ENCODE results near the gene ZNF576.
"Not testable (repeated sequence)": the region's sequence is repeated elsewhere in the genome, so short reads cannot be mapped to it uniquely, and the experiment has no call there.

ZNF576 gene

GRCh38 chr19:43578787-43579186 lies 17.6 kb upstream of the ZNF576 start:
- Mint-ChIP-seq H3K9me3 (no peaks in the 10 kb centered on the region), H3K4me3 (peak overlapping the region; percentile 89), H3K36me3 (ENCODE audit: low read depth) (no peaks in the 10 kb centered on the region), H3K27me3 (ENCODE audit: low read depth, poor library complexity) (no peaks in the 10 kb centered on the region), H3K27ac (peak overlapping the region; percentile 62), H3K4me1 (peaks cover 70% of the 10 kb centered on the region)
- no peak for TF ChIP-seq CTCF (IDR thresholded peaks at IDR 0.05)
- DNase-seq: no peak

GRCh38 chr19:43581467-43581866 lies 14.9 kb upstream of the ZNF576 start:
- Mint-ChIP-seq H3K9me3 (no peaks in the 10 kb centered on the region), H3K27ac (no peak overlapping the region)

GRCh38 chr19:43582495-43582894 lies 13.9 kb upstream of the ZNF576 start:
- Mint-ChIP-seq H3K36me3 (ENCODE audit: low read depth) (peaks cover 29% of the 10 kb centered on the region), H3K4me1 (peaks cover 42% of the 10 kb centered on the region), H3K4me3 (no peak overlapping the region), H3K27ac (no peak overlapping the region), H3K27me3 (ENCODE audit: low read depth, poor library complexity) (peaks cover 3% of the 10 kb centered on the region), H3K9me3 (no peaks in the 10 kb centered on the region)
- no peak for TF ChIP-seq CTCF (IDR thresholded peaks at IDR 0.05)
- DNase-seq: no peak

More at GRCh38 chr19:43581467-43581866, 14.9 kb upstream of the ZNF576 start:
- Mint-ChIP-seq H3K36me3 (ENCODE audit: low read depth) (peaks cover 22% of the 10 kb centered on the region), H3K27me3 (ENCODE audit: low read depth, poor library complexity) (peaks cover 3% of the 10 kb centered on the region), H3K4me3 (peak overlapping the region; percentile 89), H3K4me1 (peaks cover 51% of the 10 kb centered on the region)
- DNase-seq: no peak
- TF ChIP-seq CTCF (IDR thresholded peaks at IDR 0.05): no peak

- Mint-ChIP-seq H3K27ac (peak overlapping the region; percentile 77), H3K9me3 (no peaks in the 10 kb centered on the region), H3K4me1 (peaks cover 32% of the 10 kb centered on the region), H3K36me3 (ENCODE audit: low read depth) (peaks cover 38% of the 10 kb centered on the region), H3K4me3 (no peak overlapping the region), H3K27me3 (ENCODE audit: low read depth, poor library complexity) (peaks cover 3% of the 10 kb centered on the region)
- no peak for DNase-seq
- TF ChIP-seq CTCF (IDR thresholded peaks at IDR 0.05): no peak
Observed at GRCh38 chr19:43584484-43584883, 11.9 kb upstream of the ZNF576 start.

GRCh38 chr19:43586346-43586745 lies 10.0 kb upstream of the ZNF576 start:
- peaks cover 51% of the 10 kb centered on the region for H3K36me3 Mint-ChIP-seq (ENCODE audit: low read depth)
- no peak for DNase-seq
- H3K27me3 Mint-ChIP-seq (ENCODE audit: low read depth, poor library complexity): peaks cover 3% of the 10 kb centered on the region
- H3K4me3 Mint-ChIP-seq: no peak overlapping the region
- no peaks in the 10 kb centered on the region for H3K9me3 Mint-ChIP-seq
- H3K4me1 Mint-ChIP-seq: peaks cover 15% of the 10 kb centered on the region
- TF ChIP-seq CTCF (IDR thresholded peaks at IDR 0.05): no peak
- H3K27ac Mint-ChIP-seq: no peak overlapping the region

- not testable (repeated sequence) for H3K27ac Mint-ChIP-seq; H3K4me1 Mint-ChIP-seq; H3K27me3 Mint-ChIP-seq (ENCODE audit: low read depth, poor library complexity); H3K4me3 Mint-ChIP-seq; H3K9me3 Mint-ChIP-seq; DNase-seq
- H3K36me3 Mint-ChIP-seq (ENCODE audit: low read depth): peaks cover 51% of the 10 kb centered on the region
Observed at GRCh38 chr19:43587029-43587428, 9.4 kb upstream of the ZNF576 start.
